ENCODE data around the gene OR13G1. TPM values are rescaled to one million over a fixed set of nuclear protein-coding genes. Genes with fewer than 3 reads are reported as not detected.

OR13G1 gene
- total RNA-seq, 1 donor from 2014 or later = not detected

DNA sequence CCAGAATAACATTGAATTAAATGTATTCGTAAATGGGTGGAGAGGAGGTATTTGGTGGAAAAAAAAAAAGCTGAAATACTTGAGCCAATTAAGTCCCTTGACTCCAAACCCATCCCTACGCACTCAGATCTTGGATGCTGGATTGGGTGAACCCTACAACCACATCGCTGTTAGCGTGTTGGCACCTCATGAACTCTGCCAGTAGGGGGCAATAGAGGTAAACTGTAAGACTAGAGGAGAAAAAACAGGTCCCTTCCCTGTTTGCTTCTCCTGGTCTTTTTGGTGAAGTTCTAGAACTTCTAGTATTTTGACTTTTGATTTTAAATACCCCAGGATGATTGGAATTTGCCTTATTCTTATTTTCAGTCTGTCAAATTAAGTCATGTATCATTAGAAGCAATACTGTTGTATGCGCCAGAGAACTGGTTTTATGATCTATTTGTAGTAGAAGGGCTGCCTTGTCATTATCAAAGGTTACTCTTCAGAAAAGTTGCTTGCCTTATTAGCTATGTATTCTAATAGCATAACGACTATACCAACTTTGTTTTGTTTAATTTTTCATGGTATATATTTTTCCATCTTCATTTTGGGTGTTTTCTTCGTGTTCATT is 1.9 kb upstream of the OR13G1 start:
- TF ChIP-seq, protein P1, sequence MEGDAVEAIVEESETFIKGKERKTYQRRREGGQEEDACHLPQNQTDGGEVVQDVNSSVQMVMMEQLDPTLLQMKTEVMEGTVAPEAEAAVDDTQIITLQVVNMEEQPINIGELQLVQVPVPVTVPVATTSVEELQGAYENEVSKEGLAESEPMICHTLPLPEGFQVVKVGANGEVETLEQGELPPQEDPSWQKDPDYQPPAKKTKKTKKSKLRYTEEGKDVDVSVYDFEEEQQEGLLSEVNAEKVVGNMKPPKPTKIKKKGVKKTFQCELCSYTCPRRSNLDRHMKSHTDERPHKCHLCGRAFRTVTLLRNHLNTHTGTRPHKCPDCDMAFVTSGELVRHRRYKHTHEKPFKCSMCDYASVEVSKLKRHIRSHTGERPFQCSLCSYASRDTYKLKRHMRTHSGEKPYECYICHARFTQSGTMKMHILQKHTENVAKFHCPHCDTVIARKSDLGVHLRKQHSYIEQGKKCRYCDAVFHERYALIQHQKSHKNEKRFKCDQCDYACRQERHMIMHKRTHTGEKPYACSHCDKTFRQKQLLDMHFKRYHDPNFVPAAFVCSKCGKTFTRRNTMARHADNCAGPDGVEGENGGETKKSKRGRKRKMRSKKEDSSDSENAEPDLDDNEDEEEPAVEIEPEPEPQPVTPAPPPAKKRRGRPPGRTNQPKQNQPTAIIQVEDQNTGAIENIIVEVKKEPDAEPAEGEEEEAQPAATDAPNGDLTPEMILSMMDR (IDR thresholded peaks at IDR 0.05) = peak; percentile 77
- no peak overlapping the region for H3K27ac Mint-ChIP-seq (ENCODE audit: unreplicated experiment)
- DNase-seq (ENCODE audit: low spot score) = no peak
- peaks cover 3% of the 10 kb centered on the region for H3K9me3 Mint-ChIP-seq (ENCODE audit: low read depth)
- H3K4me3 Mint-ChIP-seq (ENCODE audit: unreplicated experiment) = no peak overlapping the region
- H3K36me3 Mint-ChIP-seq (ENCODE audit: low read depth) = no peaks in the 10 kb centered on the region
- H3K4me1 Mint-ChIP-seq (ENCODE audit: low read depth) = no peaks in the 10 kb centered on the region
- H3K27me3 Mint-ChIP-seq (ENCODE audit: low read depth) = no peaks in the 10 kb centered on the region

DNA sequence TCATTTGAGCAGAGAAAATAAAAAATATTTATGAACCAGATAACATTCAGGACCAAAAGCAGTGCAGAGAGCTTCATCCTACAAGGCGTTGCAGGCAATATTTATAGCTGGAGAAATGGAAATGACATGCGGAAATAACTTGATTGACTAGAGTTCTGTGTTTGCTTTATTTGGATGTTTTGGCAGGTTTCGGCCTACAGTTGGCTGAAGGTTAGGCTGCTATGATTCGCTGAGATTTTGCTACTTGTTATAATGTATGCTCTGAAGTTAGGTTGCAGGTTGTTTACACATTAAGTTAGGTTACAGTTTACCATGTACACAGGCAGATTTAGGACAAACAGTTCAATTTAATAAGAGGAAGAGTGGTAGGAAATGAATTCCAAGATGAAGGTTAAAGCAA is 632 bp upstream of the OR13G1 start:
- no peak for DNase-seq (ENCODE audit: low spot score)
- Mint-ChIP-seq H3K27ac (ENCODE audit: unreplicated experiment) (no peak overlapping the region), H3K27me3 (ENCODE audit: low read depth) (no peaks in the 10 kb centered on the region), H3K36me3 (ENCODE audit: low read depth) (no peaks in the 10 kb centered on the region), H3K4me3 (ENCODE audit: unreplicated experiment) (no peak overlapping the region), H3K9me3 (ENCODE audit: low read depth) (peaks cover 6% of the 10 kb centered on the region), H3K4me1 (ENCODE audit: low read depth) (no peaks in the 10 kb centered on the region)
- TF ChIP-seq, protein P1 (IDR thresholded peaks at IDR 0.05) = no peak

DNA sequence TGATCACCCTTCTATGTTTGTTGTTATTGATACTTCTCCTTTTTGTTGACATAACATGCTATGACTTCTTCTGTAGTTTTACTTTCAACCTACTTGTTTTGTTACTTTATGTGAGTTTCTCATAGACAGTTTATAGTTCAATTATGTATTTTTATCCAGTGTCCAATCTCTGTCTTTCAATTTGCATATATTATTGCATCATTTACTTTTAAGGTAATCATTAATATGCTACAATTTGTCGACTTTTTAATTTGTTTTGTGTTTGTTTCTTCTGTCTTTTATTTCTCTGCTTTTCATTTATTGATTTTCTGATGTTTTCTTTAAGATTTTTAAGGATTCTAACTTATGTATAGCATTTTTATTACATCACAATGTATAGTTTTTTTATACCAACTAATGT is 10.3 kb downstream of the OR13G1 start:
- TF ChIP-seq, protein P1 (IDR thresholded peaks at IDR 0.05) = no peak
- Mint-ChIP-seq H3K36me3 (ENCODE audit: low read depth) (no peaks in the 10 kb centered on the region), H3K4me1 (ENCODE audit: low read depth) (no peaks in the 10 kb centered on the region)

DNA sequence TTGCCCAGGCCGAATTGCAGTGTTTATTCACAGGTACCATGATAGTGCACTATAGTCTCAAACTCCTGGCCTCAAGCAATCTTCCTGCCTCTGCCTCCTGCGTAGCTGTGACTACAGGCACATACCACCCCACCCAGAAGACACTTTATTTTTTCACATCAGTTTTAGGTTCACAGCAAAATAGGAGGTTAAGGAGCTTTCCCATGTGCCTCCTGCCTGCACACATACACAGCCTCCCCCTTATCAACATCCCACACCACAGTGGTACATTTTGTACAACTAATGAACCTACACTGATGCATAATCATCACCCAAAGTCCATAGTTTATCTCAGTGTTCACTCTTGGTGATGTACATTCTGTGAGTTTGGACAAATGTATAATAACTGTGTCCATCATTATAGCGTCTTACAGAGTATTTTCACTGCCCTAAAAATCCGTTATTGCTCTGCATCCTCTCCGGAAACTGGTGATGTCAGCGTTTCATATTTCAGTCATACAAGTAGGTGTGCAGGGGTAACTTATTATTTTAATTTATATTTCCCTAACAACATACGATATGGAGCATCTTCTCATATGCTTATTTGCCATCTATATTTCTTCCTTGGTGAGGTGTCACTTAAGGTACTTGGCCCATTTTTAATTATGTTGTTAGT is 23.2 kb downstream of the OR13G1 start:
- Mint-ChIP-seq H3K4me3 (ENCODE audit: unreplicated experiment) (no peak overlapping the region), H3K9me3 (ENCODE audit: low read depth) (peaks cover 8% of the 10 kb centered on the region), H3K27ac (ENCODE audit: unreplicated experiment) (no peak overlapping the region), H3K4me1 (ENCODE audit: low read depth) (no peaks in the 10 kb centered on the region), H3K36me3 (ENCODE audit: low read depth) (no peaks in the 10 kb centered on the region), H3K27me3 (ENCODE audit: low read depth) (no peaks in the 10 kb centered on the region)
- TF ChIP-seq, protein P1 (IDR thresholded peaks at IDR 0.05) = no peak
- no peak for DNase-seq (ENCODE audit: low spot score)

More for the DNA sequence above, 10.3 kb downstream of the OR13G1 start:
- Mint-ChIP-seq H3K9me3 (ENCODE audit: low read depth) (peaks cover 5% of the 10 kb centered on the region), H3K27ac (ENCODE audit: unreplicated experiment) (no peak overlapping the region), H3K27me3 (ENCODE audit: low read depth) (no peaks in the 10 kb centered on the region), H3K4me3 (ENCODE audit: unreplicated experiment) (no peak overlapping the region)
- DNase-seq (ENCODE audit: low spot score) = no peak

DNA sequence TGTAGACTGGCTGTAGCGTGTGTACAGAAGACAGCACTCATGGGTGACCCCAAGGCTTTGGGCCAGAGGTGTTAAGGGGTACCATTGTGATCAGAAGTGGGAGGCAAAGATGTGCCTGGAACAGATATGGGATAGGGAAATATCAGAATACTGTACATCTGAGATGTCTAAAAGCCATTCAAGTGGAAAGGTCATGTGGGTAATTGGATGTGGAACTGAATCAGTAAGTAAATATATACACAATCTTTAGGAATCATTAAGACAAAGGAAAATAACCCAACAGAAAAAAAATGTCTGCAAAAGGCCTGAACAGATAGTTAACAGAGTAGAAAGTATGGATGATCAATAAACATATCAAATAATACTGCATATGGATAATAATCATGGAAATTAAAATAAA is 26.5 kb downstream of the OR13G1 start:
- TF ChIP-seq, protein P1 (IDR thresholded peaks at IDR 0.05) = no peak
- H3K27ac Mint-ChIP-seq (ENCODE audit: unreplicated experiment) = no peak overlapping the region
- H3K36me3 Mint-ChIP-seq (ENCODE audit: low read depth) = no peaks in the 10 kb centered on the region
- no peaks in the 10 kb centered on the region for H3K27me3 Mint-ChIP-seq (ENCODE audit: low read depth)
- H3K4me1 Mint-ChIP-seq (ENCODE audit: low read depth) = no peaks in the 10 kb centered on the region
- H3K4me3 Mint-ChIP-seq (ENCODE audit: unreplicated experiment) = no peak overlapping the region
- H3K9me3 Mint-ChIP-seq (ENCODE audit: low read depth) = peaks cover 3% of the 10 kb centered on the region
- no peak for DNase-seq (ENCODE audit: low spot score)
